ENCODE results near the gene TSPAN3.

The TSPAN3 gene

DNA sequence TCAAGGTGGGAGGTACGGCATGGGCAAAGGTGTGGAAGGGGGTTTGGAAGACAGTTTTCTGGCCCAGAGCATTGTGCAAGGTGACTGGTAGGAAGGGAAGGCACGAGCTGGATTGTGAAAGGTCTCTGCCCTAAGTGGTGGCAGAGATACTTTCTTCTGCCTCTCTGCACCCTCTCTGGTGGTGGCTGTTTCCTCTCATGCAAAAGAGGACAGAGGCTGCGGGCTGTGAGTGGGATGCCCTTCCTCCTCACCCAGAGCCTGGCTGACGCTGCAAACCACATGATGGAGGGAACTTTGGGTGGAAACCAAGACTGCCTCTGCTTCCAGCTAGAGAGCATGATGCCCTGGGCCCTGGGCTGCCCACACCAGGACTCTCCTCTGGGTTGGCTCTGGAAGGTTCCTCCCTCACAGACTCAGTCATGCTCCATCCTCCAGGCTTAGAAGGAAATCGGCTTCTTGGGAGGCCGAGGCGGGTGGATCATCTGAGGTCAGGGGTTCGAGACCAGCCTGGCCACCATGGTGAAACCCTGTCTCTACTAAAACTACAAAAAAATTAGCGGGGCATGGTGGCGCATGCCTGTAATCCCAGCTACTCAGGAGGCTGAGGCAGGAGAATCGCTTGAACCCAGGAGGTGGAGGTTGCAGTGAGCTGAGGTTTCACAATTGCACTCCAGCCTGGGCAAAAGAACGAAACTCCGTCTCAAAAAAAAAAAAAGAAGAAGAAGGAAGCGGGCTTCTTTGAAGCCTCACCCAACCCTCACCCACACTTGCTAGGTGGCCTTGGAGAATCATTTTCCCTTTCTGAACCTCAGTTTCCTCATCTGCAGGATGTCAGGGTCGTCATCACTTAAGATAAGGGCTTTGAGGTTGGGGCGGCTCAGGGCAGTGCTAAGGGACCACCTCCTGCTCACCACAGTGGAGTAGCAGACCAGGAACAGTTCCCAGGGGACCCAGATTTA is 67.7 kb downstream of the TSPAN3 start:
- DNase-seq: peak; percentile 89

DNA sequence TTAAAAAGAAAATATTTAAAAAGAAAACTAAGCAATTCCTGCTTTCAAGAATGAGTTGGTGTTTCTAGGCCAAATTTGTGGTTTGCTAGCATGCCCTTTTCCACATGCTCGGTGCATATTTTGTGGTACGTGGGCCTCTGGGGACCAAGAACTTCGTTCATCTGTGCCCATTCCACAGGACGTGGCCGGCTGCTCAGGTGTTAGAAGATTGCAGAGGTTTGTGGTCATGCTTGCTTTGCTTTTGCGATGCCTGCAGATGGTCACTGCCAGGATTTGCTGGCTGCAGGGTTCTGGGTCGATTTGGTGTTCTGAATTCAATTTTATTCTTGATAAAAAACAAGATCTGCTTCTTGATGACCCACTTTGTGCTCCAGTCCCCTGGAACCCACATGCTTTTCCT is 68.5 kb downstream of the TSPAN3 start:
- no peak for DNase-seq

DNA sequence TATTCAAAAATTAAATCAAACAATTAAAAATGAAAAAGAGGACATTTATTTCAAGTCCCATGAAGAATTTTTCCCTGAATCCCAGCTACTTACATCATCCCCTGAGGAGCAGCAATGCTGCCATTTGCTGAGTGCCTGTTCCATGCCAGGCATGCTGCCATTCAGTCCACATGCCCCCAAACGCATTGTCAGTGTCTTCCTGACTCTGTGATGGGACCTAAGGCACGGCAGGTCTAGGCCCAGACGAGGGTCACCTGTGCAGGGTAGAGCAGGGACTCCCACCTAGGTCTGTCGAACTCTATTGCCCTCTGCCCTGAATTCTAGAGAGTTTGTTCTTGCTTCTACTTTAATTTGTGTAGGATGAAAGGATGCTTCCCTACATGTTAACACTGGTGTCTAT is 68.9 kb downstream of the TSPAN3 start:
- DNase-seq: no peak

GRCh38 chr15:77001351-77001750 is 69.6 kb downstream of the TSPAN3 start:
- no peak for DNase-seq

GRCh38 chr15:76999996-77000395 is 70.9 kb downstream of the TSPAN3 start:
- no peak for DNase-seq

DNA sequence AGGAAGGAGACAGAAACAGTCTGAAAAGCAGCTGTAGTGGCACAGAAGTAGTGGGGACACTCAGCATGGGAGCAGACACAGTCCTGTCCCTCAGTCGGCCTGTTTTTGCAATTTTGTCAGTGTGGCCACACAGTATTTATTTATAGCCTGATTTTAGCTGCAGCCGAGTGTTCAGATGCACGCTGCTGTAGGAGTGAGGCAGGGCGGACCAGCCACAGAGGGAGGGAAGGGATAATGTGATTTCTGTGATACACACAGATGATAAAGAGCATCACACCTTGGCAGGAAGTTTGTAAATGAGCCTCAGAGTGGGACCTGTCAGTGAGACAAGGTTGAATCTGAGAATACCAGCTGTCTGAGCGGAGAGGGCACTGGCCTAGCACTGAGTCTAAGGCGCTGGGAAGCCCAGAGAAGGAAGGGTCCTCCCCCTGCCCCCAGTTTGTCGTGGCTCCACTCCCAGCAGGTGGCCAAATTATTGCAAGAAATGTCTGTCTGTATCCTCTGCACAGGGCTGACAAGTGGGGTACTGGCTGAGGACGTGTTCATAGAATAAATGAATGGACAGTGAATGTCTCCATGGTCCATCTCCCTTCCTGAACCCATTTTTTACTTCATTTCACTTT is 72.1 kb downstream of the TSPAN3 start:
- peak; percentile 51 for DNase-seq

DNA sequence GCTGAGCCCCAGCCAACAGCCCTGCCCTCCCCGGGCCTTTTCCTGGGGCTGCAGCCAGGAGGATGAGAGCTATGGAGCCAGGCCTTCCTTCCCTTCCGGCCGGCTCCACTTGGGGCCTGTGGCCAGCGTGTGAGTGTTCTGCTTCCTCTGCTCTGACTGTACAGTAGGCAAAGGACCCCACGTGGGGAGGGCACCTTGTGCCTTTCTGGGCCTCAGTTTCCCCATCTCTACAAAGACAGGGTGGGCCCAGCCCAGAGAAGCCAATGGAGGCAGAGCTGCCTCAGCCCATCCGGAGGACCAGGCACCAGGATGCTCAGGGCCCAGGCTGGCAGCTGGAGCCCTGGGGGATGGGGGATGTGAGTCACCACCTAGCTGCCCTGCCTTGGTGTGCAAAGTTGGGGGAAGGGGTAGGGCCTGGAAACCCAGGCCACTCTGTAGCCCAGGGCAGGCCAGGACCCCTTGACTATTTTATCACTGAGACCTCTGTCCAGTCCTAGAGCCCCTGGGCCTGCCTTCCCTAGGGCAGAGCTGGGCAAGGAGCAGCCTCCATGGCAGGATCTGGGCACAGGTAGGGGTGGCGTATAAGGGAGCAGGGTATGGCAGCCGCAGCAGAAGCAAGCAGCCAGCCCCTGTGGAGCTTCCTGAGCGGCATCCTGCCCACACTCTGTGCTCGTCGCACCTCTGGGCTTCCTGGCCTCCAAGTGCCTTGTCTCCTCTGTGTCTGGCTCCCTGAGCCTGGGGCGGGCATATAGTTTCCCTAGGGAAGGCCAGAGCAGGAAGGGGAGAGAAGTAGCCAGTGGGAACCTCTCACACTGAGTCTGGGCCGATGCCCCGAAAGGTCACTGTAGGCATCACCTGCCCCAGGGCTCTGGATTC is 74.1 kb downstream of the TSPAN3 start:
- DNase-seq: peak; percentile 76

DNA sequence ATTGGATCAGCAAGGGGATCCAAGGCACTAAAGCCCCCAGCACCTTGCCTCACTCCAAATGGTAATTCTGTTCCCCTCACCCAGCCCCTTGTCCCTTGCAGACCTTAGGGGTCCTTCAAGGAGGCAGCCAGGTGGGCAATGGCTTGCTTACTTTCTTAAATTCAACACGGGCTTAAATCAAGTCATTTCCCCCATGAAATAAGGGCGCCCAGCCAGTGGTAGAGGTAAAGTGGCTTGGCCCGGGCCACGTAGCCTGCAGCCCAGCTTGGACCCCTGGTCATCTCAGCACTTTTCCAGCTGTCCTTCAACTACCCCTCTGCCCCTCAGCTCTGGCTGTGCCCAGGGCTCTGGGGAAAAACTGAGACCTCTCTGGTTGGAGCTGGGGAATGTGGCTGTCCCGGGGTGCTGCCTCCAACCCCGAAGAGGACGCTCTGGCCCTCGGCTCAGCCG is 74.8 kb downstream of the TSPAN3 start:
- DNase-seq: no peak

GRCh38 chr15:76994971-76995945 is 75.7 kb downstream of the TSPAN3 start, which contains the start of gene PSTPIP1:
TSS of gene PSTPIP1 (plus strand) at chr15:76995126. CDS start at chr15:76995574, 448 bp downstream.
- DNase-seq: peak; percentile 86

DNA sequence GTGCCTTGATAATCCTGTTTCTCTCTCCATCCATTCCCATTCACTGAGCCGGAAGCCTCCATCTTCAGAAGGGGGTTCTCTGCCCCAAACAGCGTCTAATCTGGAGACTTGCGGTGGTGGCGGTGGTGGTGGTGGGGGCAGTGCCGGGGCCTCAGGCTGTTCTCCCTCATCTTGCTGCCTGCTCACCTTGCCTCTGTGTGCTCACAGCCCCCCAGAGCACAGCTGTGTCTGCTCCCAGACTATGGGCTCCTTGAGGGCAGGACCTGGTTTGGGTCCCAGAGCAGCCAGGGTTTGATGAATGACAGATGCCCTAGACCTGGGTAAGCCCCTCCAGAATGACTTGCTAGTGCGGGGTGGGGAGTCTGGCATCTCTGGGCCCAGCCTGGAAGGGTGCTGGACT is 76.4 kb downstream of the TSPAN3 start:
- DNase-seq: no peak

DNA sequence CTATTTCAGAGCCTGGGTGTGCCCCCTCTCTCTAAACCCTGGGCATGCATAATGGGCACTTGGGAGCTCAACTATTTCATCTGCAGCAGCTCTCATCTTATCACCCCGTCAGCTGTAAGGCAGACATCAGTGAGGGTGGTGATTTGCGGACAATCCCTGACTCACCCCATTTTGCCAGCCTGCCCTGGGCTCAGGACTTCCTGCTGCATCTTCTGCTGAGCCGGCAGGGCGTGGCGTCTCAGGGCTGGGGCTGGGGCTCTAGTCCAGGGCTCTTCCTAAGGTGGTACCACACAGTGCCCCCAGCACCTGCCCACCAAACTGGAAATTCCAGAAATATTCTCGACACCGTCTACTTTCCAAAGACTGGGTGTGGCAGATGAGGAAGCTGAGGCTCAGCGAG is 76.9 kb downstream of the TSPAN3 start:
- DNase-seq: peak; percentile 84

DNA sequence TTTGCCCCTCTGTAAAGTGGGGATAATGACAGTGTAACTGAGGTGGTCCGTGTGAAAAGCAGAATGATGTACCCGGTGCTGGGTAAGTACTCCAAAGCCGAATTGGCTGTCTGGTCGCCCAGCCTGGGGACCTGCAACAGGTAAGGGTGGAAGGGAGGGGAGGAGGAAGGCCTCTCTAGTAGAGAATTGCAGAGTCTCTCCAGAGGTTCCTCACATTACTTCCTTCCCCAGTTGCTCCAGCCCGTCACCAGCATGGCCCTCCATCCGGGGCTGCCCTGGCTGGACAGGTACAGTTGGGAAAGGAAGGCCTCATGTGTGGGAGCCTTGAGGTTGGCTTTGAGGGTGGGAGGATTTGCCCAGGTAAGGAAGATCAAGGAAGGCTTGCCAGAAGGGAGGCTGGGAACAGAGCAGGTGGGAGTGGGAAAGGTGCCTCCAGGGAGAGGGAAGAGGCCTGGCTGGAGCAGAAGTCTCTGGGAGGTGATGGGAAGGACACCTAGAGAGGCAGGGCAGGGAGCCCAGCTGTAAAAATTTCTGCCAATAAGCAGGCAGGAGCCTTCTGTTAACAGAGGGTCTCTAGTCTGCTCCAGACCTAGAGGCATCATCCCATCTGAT is 77.7 kb downstream of the TSPAN3 start:
- DNase-seq: no peak

DNA sequence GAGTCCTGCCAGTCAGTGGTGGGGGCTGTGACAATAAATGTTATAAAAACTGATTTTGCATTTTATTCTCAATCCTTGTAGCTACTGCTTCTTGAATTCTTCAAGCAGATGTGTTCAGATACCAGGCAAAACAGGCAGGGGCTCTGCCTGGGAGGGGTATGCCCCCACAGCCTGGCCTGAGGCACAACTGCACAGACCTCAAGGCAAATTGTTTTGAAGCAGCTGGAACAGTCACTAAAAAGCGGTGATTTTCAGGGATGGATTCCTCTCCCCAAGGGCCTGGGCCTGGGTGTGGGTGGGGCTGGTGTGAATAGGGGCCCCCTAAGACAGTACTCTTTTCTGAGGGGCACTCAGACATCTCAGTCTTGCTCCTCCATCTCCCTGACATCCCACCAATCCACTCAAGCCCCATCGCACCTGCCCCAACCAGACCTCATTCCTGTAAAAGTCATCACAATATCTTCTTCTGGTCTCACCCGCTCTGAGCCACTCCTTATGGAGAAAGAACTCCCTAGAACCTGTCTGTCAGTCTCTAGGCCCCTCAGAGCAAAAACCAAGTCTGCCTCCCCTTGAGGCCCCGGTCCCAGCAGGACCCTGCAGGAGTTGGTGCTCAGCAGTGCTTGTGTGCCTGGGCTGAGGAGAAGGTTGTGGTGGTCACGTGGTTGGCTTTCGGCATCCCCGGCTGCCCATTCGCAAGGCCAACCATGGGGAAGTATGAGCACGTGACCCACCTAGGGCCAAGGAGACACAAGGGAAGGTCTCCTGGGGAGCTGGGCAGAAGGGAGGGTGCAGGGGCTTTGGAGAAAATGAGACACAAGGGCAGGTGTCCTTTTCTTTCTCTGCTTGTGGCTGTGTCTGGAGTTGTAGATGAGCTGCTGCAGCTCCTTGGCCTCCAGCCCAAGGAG is 78.9 kb downstream of the TSPAN3 start:
- DNase-seq: no peak

Data from activated CD4-positive, alpha-beta T cell treated with anti-CD3 and anti-CD28 coated beads, Interleukin-2, amount 50 U/mL, for 16 hours (primary cell).